ENCODE results near the gene MYO19. TPM values are rescaled to one million over a fixed set of nuclear protein-coding genes. Genes with fewer than 3 reads are reported as not detected.
"Not testable (repeated sequence)": the region's sequence is repeated elsewhere in the genome, so short reads cannot be mapped to it uniquely, and the experiment has no call there.

MYO19 gene
- total RNA-seq, 1 donor = 74.3 TPM

DNA sequence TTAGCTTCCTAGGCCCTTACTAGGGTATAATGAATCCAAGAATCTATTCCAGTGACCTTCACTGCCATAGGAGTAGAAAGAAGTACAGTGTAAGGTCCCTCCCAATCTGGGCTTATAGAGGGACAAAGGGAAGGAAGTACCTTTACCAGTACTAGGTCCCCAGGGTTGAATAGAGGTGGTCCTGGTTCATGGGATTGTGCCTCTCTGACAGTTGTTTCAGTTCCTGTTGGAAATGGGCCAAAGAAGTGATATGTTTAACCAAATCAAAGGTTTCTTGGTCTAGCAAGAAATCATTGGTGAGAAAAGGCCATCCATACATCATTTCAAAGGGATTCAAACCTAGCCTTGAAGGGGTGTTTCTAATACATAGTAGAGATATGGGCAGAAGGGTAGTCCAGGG lies 64.2 kb downstream of the MYO19 start:
- DNase-seq (ENCODE audit: low read depth in 2 of 3, low spot score in 2 of 3) = no peak

DNA sequence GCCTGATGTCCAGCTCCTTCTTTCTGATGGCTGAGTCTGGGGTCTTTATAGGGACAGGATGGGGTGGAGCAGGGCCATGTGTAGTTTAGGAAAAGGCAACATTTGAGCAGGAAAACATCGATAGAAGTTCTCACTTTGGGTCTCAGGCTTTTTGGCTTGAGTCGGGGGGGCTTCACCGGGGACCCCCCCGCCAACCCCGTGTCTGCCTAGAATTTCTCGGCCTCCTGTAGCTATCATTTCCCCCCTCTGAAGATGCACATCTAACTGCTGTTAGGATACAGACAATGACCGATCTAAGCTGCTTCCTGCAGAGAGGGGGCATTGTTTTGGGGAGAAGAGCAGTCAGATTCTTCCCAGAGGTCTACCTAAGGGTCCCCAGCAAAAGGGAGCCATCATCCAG lies 64.9 kb downstream of the MYO19 start:
- DNase-seq (ENCODE audit: low read depth in 2 of 3, low spot score in 2 of 3) = no peak

GRCh38 chr17:36468903-36469635 lies 65.6 kb downstream of the MYO19 start:
- no peak for DNase-seq (ENCODE audit: low read depth in 2 of 3, low spot score in 2 of 3)

DNA sequence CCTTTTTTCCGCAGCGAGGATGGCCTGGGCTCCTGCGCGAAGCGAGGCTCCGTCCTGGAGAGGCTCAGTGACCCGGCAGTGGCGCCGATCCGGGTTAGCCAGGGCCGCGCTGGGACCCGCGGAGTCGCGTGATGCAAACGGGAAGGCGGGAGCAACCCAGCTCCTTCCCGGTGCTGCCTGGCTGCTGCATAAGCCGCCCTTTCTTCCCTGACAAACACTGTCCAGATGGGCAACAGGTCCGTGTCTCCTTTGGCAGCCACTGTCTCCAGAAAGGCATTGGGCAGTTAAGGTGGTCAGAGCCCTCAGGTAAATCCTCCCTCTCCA lies 69.9 kb downstream of the MYO19 start:
- DNase-seq (ENCODE audit: low read depth in 2 of 3, low spot score in 2 of 3) = no peak

DNA sequence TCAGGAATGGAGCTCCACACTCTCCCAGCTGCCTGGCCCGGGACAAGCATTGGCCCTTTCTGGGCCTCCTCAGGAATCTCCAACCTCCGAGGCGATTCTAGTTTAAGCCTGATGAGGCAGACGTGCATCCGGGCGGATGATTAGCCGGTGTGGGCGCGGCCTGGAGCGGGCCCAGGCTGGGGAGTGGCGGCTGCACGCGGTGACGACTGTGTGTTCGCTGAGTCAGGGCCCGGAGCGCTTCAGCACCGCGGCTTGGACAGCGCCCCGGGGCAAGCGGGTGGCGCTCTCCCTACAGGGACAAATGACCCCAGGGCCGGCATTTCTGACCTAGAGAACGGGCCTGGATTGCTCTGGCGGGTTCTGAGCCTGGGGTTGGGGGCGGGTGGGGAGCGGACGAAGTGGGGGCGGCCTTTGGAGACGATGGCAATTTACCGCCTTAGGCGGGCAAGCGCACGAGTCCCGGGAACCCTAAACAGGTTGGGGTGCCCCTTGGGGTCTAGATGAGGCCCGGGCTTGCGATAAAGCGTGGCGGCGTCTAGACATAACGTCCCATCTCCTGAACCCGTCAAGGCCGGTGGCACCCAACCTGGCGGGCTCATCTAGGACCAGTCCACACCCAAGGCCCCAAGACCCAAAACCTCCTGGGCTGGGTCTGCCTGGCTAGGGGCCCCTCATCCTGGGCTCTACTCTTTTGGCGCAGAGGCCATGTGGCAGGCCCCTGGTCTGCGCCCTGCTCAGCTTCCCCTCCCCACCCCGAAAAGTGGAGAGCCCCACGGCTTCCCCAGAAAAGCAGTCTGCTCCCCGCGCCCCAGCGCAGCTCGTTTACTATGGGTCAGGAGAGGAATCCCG lies 70.5 kb downstream of the MYO19 start:
- peak in 2 of 3 donors; percentile 77 to 81 for DNase-seq (ENCODE audit: low read depth in 2 of 3, low spot score in 2 of 3)

GRCh38 chr17:36461330-36462110 lies 73.1 kb downstream of the MYO19 start:
- DNase-seq (ENCODE audit: low read depth in 2 of 3, low spot score in 2 of 3) = no peak

DNA sequence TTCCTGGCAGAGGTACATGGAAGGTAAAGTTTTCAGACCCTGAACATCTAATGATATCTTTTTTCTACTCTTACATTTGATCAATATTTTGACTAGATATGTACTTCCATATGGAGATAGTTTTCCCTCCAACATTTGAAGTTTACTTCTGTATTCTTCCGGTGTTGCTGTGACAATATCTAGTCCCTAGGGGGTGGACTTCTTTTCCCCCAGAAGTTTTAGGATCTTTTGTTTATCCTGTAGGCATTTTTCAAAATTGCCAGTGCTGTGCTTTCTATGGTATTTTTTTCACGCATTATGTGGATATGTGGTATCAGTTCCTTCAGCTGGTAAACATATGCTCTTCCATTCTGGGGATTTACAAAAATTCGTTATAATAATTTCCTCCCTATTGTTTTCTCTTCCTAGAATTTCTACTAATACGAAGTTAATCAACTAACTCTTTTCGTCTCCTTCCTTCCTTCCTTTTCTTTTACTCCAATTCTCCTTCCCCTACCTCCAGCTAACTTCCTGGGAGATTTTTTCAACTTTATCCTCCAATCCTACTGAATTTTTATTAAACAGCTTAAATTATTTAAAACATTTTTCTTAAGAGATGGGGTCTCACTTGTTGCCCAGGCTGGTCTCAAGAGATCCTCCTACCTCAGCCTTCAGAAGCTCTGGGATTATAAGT lies 74.3 kb downstream of the MYO19 start:
- DNase-seq (ENCODE audit: low read depth in 2 of 3, low spot score in 2 of 3) = no peak

- no peak for DNase-seq (ENCODE audit: low read depth in 2 of 3, low spot score in 2 of 3)
Measured at GRCh38 chr17:36459601-36460000, 75.1 kb downstream of the MYO19 start.

DNA sequence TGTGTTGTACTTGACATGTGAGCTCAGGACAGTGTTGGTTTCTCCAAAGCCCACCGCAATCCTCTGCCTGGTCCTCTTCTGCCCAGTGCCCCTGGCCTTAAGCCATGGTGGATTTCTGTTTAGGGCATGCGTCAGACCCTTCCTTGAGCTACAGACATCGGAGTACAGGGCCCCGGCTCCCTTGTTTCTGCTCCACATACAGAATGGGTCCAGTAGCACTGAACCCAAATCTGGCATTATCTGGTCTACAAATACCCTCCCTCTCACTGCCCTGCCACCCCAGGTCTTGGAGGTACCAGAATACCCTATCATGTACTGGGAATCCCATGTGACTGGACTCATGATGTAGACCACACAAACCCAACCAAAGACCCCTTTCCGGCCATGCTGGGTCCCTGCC lies 75.6 kb downstream of the MYO19 start:
- DNase-seq (ENCODE audit: low read depth in 2 of 3, low spot score in 2 of 3) = no peak

DNA sequence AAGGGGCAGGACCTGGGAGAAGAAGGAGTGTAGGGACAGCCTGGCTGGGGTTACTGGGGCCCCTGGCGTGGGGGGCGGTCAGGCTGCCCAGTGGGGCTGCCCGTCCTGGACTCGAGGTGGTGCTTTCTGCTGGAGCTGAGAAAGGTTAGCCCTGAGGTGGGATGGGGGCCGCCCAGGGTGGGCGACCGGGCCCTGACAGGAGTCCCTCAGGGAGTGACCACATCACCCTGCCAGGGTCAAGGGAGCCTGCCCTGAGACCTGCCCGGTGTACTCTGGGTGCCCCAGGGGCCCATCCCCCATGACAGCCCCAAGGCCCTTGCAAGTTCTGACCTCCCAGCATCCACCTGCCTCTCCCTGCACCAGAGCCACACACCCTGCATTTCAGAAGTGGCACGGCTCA lies 77.0 kb downstream of the MYO19 start:
- not testable (repeated sequence) for DNase-seq (ENCODE audit: low read depth in 2 of 3, low spot score in 2 of 3)

DNA sequence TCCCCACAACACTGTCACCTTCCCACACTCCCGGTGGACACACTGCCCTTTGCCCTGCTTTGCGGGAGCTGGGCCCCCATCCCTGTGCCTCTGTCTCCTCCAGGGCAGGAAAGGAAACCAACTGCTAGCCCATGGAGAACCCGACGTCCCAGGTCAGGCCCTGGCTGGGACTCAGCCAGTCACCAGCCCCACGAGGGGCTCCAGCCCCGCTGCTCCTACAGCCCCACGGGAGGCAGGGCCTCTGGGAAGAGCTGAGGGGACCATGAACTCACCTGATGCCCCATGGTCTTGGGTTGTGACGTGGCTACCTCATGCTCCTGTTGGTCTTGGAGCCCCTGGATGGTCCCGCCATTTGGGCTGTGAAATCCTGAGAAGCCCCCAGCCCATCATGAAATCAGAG lies 81.8 kb downstream of the MYO19 start:
- not testable (repeated sequence) for DNase-seq (ENCODE audit: low read depth in 2 of 3, low spot score in 2 of 3)

GRCh38 chr17:36449997-36450396 lies 84.7 kb downstream of the MYO19 start:
- DNase-seq (ENCODE audit: low read depth in 2 of 3, low spot score in 2 of 3) = not testable (repeated sequence)

Small RNA genes within 50 kb of the gene (small RNA-seq; reads per million reads assigned to genes)
- gene RNA5SP439 = not detected

Other genes with a start within 250 kb of the MYO19 start
- gene TBC1D3G, start 211.0 kb downstream of the MYO19 start, total RNA-seq = not detected
- gene TBC1D3H, start 146.4 kb downstream of the MYO19 start, total RNA-seq = not detected
- gene ZNHIT3, start 48.2 kb downstream of the MYO19 start, total RNA-seq = 25.0 TPM
- 4.0 TPM for gene PIGW, start 119 bp upstream of the MYO19 start, total RNA-seq
- gene GGNBP2, start 10.1 kb upstream of the MYO19 start, total RNA-seq = 62.7 TPM
- 25.6 TPM for gene DHRS11, start 57.0 kb upstream of the MYO19 start, total RNA-seq
- 14.8 TPM for gene MRM1, start 66.7 kb upstream of the MYO19 start, total RNA-seq

Measured in hematopoietic multipotent progenitor cell (in vitro differentiated cells).